Ovary (tissue), 9 donors: ENCODE results near the gene TNFRSF18. TPM values are rescaled to one million over a fixed set of nuclear protein-coding genes. Genes with fewer than 3 reads are reported as not detected.

Experiments used
- DNase-seq, 5 donors: peaks; one replicate each; pipeline ENCODE4 v3.0.0-alpha.2; 2019 to 2020
- H3K27ac ChIP-seq, 2 donors: fragments of 200-600 bp; one replicate each; pipeline versions ENCODE4 v1.5.1 to v1.8.0; 2019 to 2022
- H3K27me3 ChIP-seq: fragments of 200-600 bp; one replicate; pipeline ENCODE4 v1.8.0; 2022
- H3K36me3 ChIP-seq: fragments of 200-600 bp; sonication (generic); one replicate; pipeline ENCODE4 v1.5.1; 2019
- H3K4me1 ChIP-seq: one replicate; pipeline ENCODE4 v1.8.1; 2013; ENCODE audit warnings: mild to moderate bottlenecking, moderate library complexity; ENCODE audit not compliant: insufficient read depth
- H3K4me3 ChIP-seq: fragments of 200-600 bp; sonication (generic); one replicate; pipeline ENCODE4 v1.5.1; 2017
- H3K9me3 ChIP-seq, 2 donors: fragments of 200-600 bp in 1 of 2; sonication (generic) in 1 of 2; one replicate each; pipeline versions ENCODE4 v1.5.1 to v1.8.1; 2013 to 2019; ENCODE audit warnings: mild to moderate bottlenecking in 1 of 2, moderate library complexity in 1 of 2
- EP300 ChIP-seq: sonication (generic); formaldehyde crosslinking; IDR thresholded peaks from one replicate; pipeline ENCODE4 v1.6.1; 2017; ENCODE audit warnings: antibody characterized with exemption
- POLR2A ChIP-seq: fragments of 450-650 bp; IDR thresholded peaks from one replicate; pipeline ENCODE4 v1.6.1; 2017; ENCODE audit warnings: antibody characterized with exemption, mild to moderate bottlenecking, moderate library complexity
- WGBS, 3 donors: extraction: QIAGEN DNeasy Blood & Tissue Kit in 1 of 3; methylation state at CpG; one replicate each; pipeline versions ENCODE4 v1.1.5 to v1.1.7; 2013 to 2017; 5-methylcytosine and 5-hydroxymethylcytosine counted together
- intact Hi-C, 4 donors: fragments of 100-400 bp; cut with DNase I; formaldehyde crosslinking; loops; one replicate each; pipeline versions ENCODE4 v1.11.0 to v1.15.1; 2022 to 2023
- polyA plus RNA-seq, 2 donors: library from polyadenylated mRNA; stranded (reverse); fragments of 200-250 nt in 1 of 2; fragments of 350-450 nt in 1 of 2; fragmentation: Illumina TruSeq in 1 of 2; extraction: RNeasy Lipid Tissue Mini Kit (QIAGEN cat#74804) in 1 of 2; gene quantifications; one replicate each; pipeline ENCODE4 v1.2.3, GENCODE V29; 2013 to 2014
- total RNA-seq, 7 donors: library from RNA; depleted of rRNA in 2 of 7; stranded (reverse); fragments of >200 nt in 2 of 7; fragmentation: NEBNext Ultra II Directional in 3 of 7; extraction: Animal tissue kit (Norgen Biotek cat#: 25700) in 3 of 7; gene quantifications; one replicate each; pipeline versions ENCODE4 v1.1.0 to v1.2.4, GENCODE V29; 2016 to 2023
- TF ChIP-seq, protein P1 (sequence below), 3 donors: fragments of 450-650 bp in 2 of 3; fragments of 200-600 bp in 1 of 3; IDR thresholded peaks; one replicate each; pipeline versions ENCODE4 v1.5.1 to v1.8.0; 2016 to 2022; ENCODE audit warnings: antibody characterized with exemption in 3 of 3, mild to moderate bottlenecking in 1 of 3
- donor health status: DM: no; HTN: no; CAD: no; lungs with moderate emphysema.
- donor health status: DM: no; HTN: no; CAD: no.
- donor health status: Bipolar disorder and iron deficiency.
- donor health status: DM: yes; HTN: yes; CAD: no.
- donor health status: DM: no; HTN: no; CAD: no.
- donor health status: DM: yes; HTN: yes; CAD: no.

TNFRSF18 gene
- total and polyA plus RNA-seq, 9 donors: 0.10 to 1.4 (median 0.32) TPM; not detected in 5

DNA sequence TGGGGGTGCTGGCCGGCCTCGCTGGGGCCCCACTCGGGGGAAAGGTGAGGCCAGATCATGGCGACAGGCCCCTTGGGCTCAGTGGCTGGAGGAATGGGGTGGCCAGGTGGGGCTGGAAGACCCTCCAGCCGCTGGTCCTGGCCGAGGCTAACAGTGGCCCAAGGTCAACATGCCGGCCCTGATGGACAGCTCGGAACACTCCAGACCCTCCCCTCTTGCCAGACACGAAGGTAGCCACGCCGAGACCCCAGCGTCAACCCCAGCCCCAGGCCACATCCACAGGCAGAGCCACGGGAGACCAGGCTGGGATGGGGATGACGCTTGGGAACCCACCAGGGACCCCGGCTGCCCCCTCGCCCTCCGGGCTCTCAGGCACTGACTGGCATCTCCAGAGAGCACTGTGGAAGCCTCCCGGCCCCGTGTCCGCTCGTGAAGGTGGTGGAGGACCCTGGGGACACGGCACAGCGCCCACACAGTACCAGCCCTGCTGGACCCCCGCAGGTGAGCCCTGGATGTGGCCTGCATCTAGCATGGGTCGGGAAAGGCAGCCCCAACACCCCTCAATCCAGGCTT is 41.0 kb upstream of the TNFRSF18 start:
- Histone ChIP-seq H3K4me1 (no peaks in the 10 kb centered on the region), H3K27me3 (no peaks in the 10 kb centered on the region), H3K36me3 (no peaks in the 10 kb centered on the region), H3K27ac (no peak overlapping the region), H3K4me3 (no peak overlapping the region), H3K9me3 (no peaks in the 10 kb centered on the region)
- intact Hi-C loops: loop anchor here in 1 of 4 donors (5.0 kb wide), 1 partner anchor 410 kb away; no protein-coding TSS in a partner anchor
- no peak for TF ChIP-seq EP300
- TF ChIP-seq, protein P1, sequence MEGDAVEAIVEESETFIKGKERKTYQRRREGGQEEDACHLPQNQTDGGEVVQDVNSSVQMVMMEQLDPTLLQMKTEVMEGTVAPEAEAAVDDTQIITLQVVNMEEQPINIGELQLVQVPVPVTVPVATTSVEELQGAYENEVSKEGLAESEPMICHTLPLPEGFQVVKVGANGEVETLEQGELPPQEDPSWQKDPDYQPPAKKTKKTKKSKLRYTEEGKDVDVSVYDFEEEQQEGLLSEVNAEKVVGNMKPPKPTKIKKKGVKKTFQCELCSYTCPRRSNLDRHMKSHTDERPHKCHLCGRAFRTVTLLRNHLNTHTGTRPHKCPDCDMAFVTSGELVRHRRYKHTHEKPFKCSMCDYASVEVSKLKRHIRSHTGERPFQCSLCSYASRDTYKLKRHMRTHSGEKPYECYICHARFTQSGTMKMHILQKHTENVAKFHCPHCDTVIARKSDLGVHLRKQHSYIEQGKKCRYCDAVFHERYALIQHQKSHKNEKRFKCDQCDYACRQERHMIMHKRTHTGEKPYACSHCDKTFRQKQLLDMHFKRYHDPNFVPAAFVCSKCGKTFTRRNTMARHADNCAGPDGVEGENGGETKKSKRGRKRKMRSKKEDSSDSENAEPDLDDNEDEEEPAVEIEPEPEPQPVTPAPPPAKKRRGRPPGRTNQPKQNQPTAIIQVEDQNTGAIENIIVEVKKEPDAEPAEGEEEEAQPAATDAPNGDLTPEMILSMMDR (IDR thresholded peaks at IDR 0.05): no peak
- TF ChIP-seq POLR2A: no peak
- no peak for DNase-seq
- 44 to 65% (median 47%) methylated on average over 22 to 25 of the region's 25 CpGs for WGBS, 3 donors

DNA sequence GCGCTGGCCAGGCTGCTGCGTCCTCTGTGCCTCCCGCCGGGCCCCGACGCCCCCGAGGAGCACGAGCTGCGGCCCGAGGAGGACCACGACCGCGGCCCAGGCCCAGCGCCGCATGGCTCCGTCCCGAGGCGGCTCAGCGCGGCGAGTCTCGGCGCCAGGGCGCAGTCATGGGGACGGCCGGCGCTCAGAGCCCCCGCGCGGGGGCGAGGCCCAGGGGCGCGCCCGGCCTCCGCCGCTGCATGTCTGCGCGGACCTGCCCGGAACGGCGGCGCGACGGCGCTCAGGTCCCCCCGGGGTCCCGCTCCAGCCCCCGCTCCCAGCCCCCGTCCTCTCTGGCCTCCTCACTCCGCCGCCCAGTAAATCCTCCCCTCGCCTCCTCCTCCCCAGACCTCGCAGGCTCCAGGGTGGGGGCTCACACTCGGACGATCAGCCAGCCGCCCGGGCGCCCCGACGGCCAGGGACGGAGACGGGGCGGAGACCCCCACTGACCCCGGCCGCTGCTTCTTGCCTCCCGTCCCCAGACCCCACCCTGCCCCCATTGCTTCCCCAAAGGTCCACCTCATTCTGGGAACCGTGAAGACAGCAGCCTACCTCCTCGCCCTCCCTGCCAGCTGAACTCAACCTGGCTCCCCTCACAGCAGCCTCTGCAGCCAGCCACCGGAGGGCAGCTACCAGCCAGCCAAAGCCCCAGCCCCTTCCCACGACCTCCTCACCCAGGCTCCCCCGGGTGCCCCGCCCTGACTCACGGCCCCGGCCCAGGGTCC is 40.4 kb upstream of the TNFRSF18 start, which contains the start of gene C1QTNF12:
Gene C1QTNF12 (minus strand): TSS at position 146 of the 764 bp plus-strand sequence. CDS start 32 bp downstream, at position 114.
- Histone ChIP-seq H3K27ac (no peak within 1 kb of the TSS), H3K36me3 (no peaks in the 10 kb centered on the region), H3K4me3 (no peak within 1 kb of the TSS), H3K9me3 (no peaks in the 10 kb centered on the region), H3K4me1 (no peaks in the 10 kb centered on the region), H3K27me3 (peaks cover under 1% of the 10 kb centered on the region)
- WGBS, 3 donors: 2 to 4% (median 3%) methylated on average over 49 to 74 of the region's 74 CpGs
- DNase-seq: no peak
- intact Hi-C loops: loop anchor here in 1 of 4 donors (5.0 kb wide), 1 partner anchor 409 kb away; no protein-coding TSS in a partner anchor
- TF ChIP-seq EP300: no peak
- no peak for TF ChIP-seq POLR2A
- TF ChIP-seq, protein P1 (IDR thresholded peaks at IDR 0.05): no peak

DNA sequence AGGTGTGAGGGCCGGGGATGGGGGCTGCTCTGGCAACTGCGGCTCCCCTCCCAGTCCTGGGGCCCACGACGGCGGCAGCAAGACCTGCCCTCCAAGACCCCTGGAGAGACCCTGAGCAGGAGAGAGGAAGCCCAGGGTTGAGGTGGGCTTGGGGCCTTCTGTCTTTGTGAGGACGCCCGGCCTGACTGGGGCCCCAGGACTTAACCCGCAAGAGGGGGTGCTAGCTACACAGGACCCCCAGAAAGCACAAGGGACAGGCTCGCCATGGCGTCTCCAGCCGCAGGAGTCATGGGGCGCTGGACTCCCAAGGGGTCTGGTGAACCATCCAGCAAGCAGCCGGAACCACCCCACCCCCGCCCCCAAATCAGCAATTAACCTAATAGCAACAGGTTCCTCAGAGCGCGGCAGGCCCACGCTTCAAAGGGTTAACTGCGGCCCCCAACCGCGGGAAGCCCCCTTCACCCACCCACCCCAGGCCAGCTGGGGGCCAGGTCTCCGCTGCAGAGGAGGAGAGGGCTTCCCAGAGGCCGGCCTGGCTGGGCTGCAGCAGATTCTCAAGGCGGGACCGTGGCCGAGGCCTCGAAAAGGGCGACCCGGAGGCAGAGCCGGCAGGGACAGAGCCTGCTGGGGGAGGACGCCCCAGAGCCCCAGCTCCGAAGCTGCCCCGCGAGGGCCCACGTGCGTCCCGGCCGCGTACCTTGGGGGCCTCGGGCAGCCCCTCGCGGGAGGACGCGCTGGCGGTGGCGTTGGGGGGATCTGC is 39.6 kb upstream of the TNFRSF18 start:
- intact Hi-C loops: loop anchor here in 1 of 4 donors (5.0 kb wide), 1 partner anchor 409 kb away; no protein-coding TSS in a partner anchor
- 29 to 64% (median 30%) methylated on average over 13 to 45 of the region's 45 CpGs for WGBS, 3 donors
- Histone ChIP-seq H3K4me3 (no peak overlapping the region), H3K4me1 (no peaks in the 10 kb centered on the region), H3K9me3 (no peaks in the 10 kb centered on the region), H3K27me3 (peaks cover 6% of the 10 kb centered on the region), H3K36me3 (no peaks in the 10 kb centered on the region), H3K27ac (no peak overlapping the region)
- no peak for DNase-seq
- TF ChIP-seq, protein P1 (IDR thresholded peaks at IDR 0.05): no peak
- TF ChIP-seq EP300: no peak
- TF ChIP-seq POLR2A: no peak

DNA sequence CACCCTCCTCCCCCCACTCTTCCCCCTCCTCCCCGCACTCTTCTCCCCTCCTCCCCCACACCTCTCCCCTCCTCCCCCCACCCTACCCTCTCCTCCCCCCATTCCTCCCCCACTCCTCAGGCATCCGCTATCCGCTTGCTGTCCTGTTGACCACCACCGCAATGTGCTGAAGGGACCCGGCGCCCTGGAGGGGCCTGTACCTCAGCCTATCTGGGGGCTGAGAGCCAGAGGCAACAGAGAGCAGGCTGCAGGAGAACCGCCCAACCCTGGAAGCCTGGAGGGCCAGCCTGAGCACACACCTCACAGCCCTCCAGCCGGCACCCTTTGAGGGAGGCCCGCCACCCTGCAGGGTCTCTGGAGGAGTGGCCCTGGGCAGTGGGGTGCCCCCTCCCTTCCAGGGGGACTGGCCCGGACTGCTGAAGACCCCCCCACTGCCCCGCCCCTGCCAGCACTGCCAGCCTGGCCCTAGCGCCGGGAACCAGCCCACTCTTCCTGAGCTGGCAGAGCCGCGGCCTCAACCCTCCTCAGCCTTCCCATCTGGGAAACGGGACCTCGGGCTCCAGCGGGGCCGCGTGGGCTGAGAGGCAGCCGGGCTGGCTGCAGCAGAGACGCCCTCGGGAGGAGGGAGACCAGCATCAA is 38.9 kb upstream of the TNFRSF18 start:
- Histone ChIP-seq H3K4me1 (no peaks in the 10 kb centered on the region), H3K27me3 (peaks cover 6% of the 10 kb centered on the region), H3K36me3 (no peaks in the 10 kb centered on the region), H3K4me3 (no peak overlapping the region), H3K27ac (no peak overlapping the region), H3K9me3 (no peaks in the 10 kb centered on the region)
- TF ChIP-seq, protein P1 (IDR thresholded peaks at IDR 0.05): no peak
- no peak for TF ChIP-seq EP300
- intact Hi-C loops: loop anchor here in 1 of 4 donors (5.0 kb wide), 1 partner anchor 408 kb away; no protein-coding TSS in a partner anchor
- no peak for DNase-seq
- 48 to 56% (median 56%) methylated on average over 11 to 22 of the region's 23 CpGs for WGBS, 3 donors
